GM18508 (cell line): ENCODE data around the gene SLC9A5.

ENCODE experiments used
- ATAC-seq: cut with Tn5 transposase; IDR thresholded peaks from one replicate; pipeline ENCODE4 v1.9.1; 2021; ENCODE audit warnings: moderate number of reproducible peaks; ENCODE audit not compliant: insufficient read depth, unreplicated experiment

Gene SLC9A5

GRCh38 chr16:67252609-67253497 is 4.1 kb downstream of the SLC9A5 start:
- ATAC-seq: no peak

- no peak for ATAC-seq
Observed at GRCh38 chr16:67254801-67255552, 6.2 kb downstream of the SLC9A5 start.

- ATAC-seq: no peak
Observed at GRCh38 chr16:67255553-67256221, 6.9 kb downstream of the SLC9A5 start.

- ATAC-seq: no peak
Observed at GRCh38 chr16:67256701-67257230, 8.0 kb downstream of the SLC9A5 start.

- no peak for ATAC-seq
Observed at GRCh38 chr16:67257486-67258160, 8.8 kb downstream of the SLC9A5 start.

GRCh38 chr16:67258161-67258835 is 9.5 kb downstream of the SLC9A5 start:
- ATAC-seq: no peak

GRCh38 chr16:67259705-67260104 is 10.9 kb downstream of the SLC9A5 start:
- no peak for ATAC-seq

GRCh38 chr16:67260426-67261063 is 11.8 kb downstream of the SLC9A5 start:
- ATAC-seq: no peak

GRCh38 chr16:67263201-67263600 is 14.4 kb downstream of the SLC9A5 start:
- no peak for ATAC-seq

- no peak for ATAC-seq
Observed at GRCh38 chr16:67264277-67264676, 15.5 kb downstream of the SLC9A5 start.

GRCh38 chr16:67264866-67265265 is 16.1 kb downstream of the SLC9A5 start:
- no peak for ATAC-seq

- ATAC-seq: no peak
Observed at GRCh38 chr16:67265834-67266233, 17.1 kb downstream of the SLC9A5 start.

- ATAC-seq: no peak
Observed at GRCh38 chr16:67268136-67268579, 19.4 kb downstream of the SLC9A5 start.

- no peak for ATAC-seq
Observed at GRCh38 chr16:67269766-67270165, 21.0 kb downstream of the SLC9A5 start.

GRCh38 chr16:67270931-67271338 is 22.2 kb downstream of the SLC9A5 start:
- no peak for ATAC-seq

GRCh38 chr16:67271446-67271845 is 22.7 kb downstream of the SLC9A5 start:
- no peak for ATAC-seq

GRCh38 chr16:67275321-67275720 is 26.5 kb downstream of the SLC9A5 start:
- ATAC-seq: no peak

GRCh38 chr16:67277294-67277998 is 28.7 kb downstream of the SLC9A5 start:
- no peak for ATAC-seq
